Esophagus (tissue), 2 donors: ENCODE measurements around the gene RUNX3. TPM values are rescaled to one million over a fixed set of nuclear protein-coding genes. Genes with fewer than 3 reads are reported as not detected.

Experiments
- H3K27ac ChIP-seq, 2 donors: one replicate each; pipeline ENCODE4 v1.5.1; 2013; ENCODE audit warnings: low read depth in 2 of 2, mild to moderate bottlenecking in 2 of 2, inconsistent platforms in 1 of 2, low read length in 1 of 2, moderate library complexity in 1 of 2
- H3K27me3 ChIP-seq, 2 donors: one replicate each; pipeline ENCODE4 v1.6.1; 2013; ENCODE audit warnings: low read length in 2 of 2, control low read depth in 1 of 2, mild to moderate bottlenecking in 1 of 2; ENCODE audit not compliant: insufficient read depth in 2 of 2, control insufficient read depth in 1 of 2
- H3K36me3 ChIP-seq, 2 donors: one replicate each; pipeline ENCODE4 v1.6.1; 2013; ENCODE audit warnings: low read length in 1 of 2; ENCODE audit not compliant: control insufficient read depth in 2 of 2, insufficient read depth in 2 of 2
- H3K4me1 ChIP-seq, 2 donors: one replicate each; pipeline ENCODE4 v1.6.1; 2013; ENCODE audit warnings: low read length in 1 of 2; ENCODE audit not compliant: control insufficient read depth in 2 of 2, insufficient read depth in 2 of 2
- H3K4me3 ChIP-seq, 2 donors: one replicate each; pipeline ENCODE4 v1.5.1; 2013; ENCODE audit warnings: low read length in 2 of 2, mild to moderate bottlenecking in 2 of 2, low read depth in 1 of 2, moderate library complexity in 1 of 2
- H3K9me3 ChIP-seq, 2 donors: one replicate each; pipeline ENCODE4 v1.6.1; 2013; ENCODE audit warnings: mild to moderate bottlenecking in 2 of 2, low read depth in 1 of 2, low read length in 1 of 2, moderate library complexity in 1 of 2; ENCODE audit not compliant: control insufficient read depth in 2 of 2, insufficient read depth in 1 of 2
- WGBS, 2 donors: extraction: QIAGEN DNeasy Blood & Tissue Kit; methylation state at CpG; one replicate each; pipeline ENCODE4 v1.1.7; 2013; 5-methylcytosine and 5-hydroxymethylcytosine counted together
- polyA plus RNA-seq, 2 donors: library from polyadenylated mRNA; stranded (reverse); fragments of 200-250 nt; gene quantifications; one replicate each; pipeline ENCODE4 v1.2.3, GENCODE V29; 2013
- donor health status: healthy with polysubstance abuse.
- donor health status: Bipolar disorder and iron deficiency.

RUNX3 gene
- polyA plus RNA-seq, 2 donors, result 0.77 to 1.4 TPM

DNA sequence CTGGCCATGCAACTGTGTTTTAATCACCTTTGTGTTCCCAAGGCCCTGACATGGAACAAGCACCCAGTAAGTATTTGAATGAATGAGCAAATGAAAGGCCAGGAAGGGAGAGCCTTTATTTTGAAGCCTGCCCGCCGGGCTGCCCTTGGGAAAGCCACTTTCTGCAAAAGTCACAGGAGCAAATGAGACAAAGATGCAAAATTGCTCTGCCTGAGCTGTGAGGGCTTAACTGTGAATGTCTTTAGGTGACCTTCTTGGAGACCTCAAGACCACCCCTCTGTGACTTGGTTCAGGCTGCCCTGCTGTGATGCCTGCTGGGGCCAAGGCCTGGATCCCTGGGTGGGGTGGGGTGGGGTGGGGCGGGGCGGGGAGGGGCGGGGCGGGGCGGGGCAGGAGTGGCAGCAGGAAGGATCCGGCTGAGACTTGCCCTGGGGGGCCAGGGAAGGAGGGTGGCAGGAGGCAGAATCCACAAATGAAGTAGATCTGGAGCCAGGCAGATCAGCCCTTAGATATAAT is 54.0 kb downstream of the RUNX3 start:
- Histone ChIP-seq H3K27ac (no peak overlapping the region), H3K4me1 (peaks cover 2 to 4% of the 10 kb centered on the region in 2 donors), H3K4me3 (no peak overlapping the region), H3K27me3 (no peaks in the 10 kb centered on the region), H3K36me3 (no peaks in the 10 kb centered on the region), H3K9me3 (peaks cover 0 to 3% of the 10 kb centered on the region in 2 donors)
- WGBS, 2 donors, result 45 to 74% methylated on average over 3 to 8 of the region's 8 CpGs

DNA sequence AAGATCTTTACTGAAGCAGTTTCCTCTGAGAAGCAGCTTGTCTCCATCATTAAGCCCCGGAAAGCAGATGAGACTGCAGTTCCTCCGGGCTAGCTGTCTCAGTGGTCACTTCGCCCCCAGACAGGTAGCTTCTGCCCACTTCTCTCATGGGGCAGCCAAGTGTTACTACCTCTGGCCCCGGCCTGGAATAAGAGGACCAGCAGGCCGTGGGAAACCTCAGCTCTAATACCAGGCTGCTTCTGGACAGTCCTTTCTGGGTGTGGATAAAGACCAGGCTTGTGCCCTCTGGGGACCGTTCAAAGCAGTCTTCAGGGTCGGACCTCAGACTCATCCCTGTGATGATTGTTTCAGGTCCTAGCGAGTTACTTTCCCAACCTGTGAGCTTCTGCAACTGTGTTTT is 54.8 kb downstream of the RUNX3 start:
- H3K27ac ChIP-seq, result no peak overlapping the region
- 70 to 72% methylated on average over 8 of the region's 8 CpGs for WGBS, 2 donors
- H3K9me3 ChIP-seq, result peaks cover 0 to 3% of the 10 kb centered on the region in 2 donors
- no peaks in the 10 kb centered on the region for H3K36me3 ChIP-seq
- peaks cover 2 to 4% of the 10 kb centered on the region in 2 donors for H3K4me1 ChIP-seq
- no peaks in the 10 kb centered on the region for H3K27me3 ChIP-seq
- H3K4me3 ChIP-seq, result no peak overlapping the region

DNA sequence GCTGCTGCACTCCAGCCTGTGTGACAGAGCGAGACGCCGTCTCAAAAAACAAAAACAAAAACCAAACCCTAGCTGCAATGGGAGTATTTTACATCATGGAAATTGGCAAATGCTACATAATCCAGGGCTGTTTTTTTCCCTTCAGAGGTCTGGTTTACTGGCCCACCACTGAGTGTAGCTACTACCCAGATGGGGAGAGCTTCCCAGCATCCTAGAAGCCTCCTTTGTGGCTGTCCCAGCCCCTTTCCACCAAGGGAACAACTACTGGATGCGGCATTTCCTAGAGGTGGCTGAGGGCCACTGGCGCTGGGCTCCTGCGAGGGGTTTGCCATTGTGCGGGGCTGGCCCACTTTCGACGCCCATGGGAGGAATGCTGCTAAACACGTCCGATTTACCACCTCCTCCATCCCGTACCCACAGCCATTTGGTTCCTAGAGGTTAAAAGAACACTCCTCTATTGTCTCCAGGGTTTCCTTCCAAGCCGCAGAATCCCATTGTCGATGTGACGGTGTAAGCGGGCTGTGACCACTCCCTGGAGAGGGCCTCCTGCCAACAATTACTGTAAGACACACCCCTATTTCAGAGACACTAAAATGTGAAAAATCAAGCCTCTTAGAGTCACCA is 55.4 kb downstream of the RUNX3 start:
- Histone ChIP-seq H3K9me3 (peaks cover 0 to 3% of the 10 kb centered on the region in 2 donors), H3K27me3 (no peaks in the 10 kb centered on the region), H3K4me1 (peaks cover 2 to 4% of the 10 kb centered on the region in 2 donors), H3K36me3 (no peaks in the 10 kb centered on the region), H3K4me3 (no peak overlapping the region), H3K27ac (no peak overlapping the region)
- WGBS, 2 donors, result 44 to 51% methylated on average over 16 of the region's 16 CpGs

DNA sequence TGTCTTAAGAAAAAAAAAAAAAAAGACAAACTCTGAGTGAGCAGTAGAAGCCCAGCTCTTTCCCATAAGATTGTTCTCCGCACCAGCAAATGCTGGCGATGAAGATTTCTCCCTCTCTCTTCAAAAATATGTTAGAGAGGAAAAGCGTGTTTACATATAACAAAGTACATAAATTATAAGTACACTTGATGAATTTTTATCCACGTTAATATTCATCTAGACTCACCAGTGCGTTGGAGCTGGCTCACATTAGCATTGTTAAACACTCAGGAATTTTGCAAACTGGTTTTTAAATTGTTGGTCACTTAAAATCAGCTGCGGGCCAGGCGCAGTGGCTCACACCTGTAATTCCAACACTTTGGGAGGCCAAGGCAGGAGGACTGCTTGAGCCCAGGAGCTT is 56.0 kb downstream of the RUNX3 start:
- peaks cover 0 to 3% of the 10 kb centered on the region in 2 donors for H3K9me3 ChIP-seq
- H3K27me3 ChIP-seq, result no peaks in the 10 kb centered on the region
- no peaks in the 10 kb centered on the region for H3K36me3 ChIP-seq
- H3K4me3 ChIP-seq, result no peak overlapping the region
- peaks cover 2 to 4% of the 10 kb centered on the region in 2 donors for H3K4me1 ChIP-seq
- no peak overlapping the region for H3K27ac ChIP-seq
- WGBS, 2 donors, result 84 to 89% methylated on average over 7 of the region's 7 CpGs

DNA sequence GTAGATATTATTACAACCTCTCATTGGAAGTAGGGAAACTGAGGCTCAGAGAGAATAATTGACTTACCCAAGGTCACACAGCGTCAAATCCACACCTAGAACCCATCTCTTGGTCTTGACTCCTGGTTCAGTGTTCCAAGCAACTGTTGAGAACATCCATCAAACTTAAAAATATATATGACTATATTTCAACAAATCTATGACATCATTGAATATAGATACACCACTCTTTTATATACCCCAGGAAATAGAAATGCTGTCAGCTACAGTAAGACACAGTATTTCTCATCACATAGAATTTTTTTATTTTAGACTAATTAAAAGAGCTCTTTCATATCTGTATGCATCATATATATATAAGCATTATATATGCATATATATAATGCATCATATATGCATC is 56.9 kb downstream of the RUNX3 start:
- Histone ChIP-seq H3K9me3 (peaks cover 0 to 3% of the 10 kb centered on the region in 2 donors), H3K4me1 (peaks cover 2 to 4% of the 10 kb centered on the region in 2 donors), H3K27ac (no peak overlapping the region), H3K27me3 (no peaks in the 10 kb centered on the region), H3K4me3 (no peak overlapping the region), H3K36me3 (no peaks in the 10 kb centered on the region)
- 86 to 94% methylated on average over 1 of the region's 1 CpG for WGBS, 2 donors

DNA sequence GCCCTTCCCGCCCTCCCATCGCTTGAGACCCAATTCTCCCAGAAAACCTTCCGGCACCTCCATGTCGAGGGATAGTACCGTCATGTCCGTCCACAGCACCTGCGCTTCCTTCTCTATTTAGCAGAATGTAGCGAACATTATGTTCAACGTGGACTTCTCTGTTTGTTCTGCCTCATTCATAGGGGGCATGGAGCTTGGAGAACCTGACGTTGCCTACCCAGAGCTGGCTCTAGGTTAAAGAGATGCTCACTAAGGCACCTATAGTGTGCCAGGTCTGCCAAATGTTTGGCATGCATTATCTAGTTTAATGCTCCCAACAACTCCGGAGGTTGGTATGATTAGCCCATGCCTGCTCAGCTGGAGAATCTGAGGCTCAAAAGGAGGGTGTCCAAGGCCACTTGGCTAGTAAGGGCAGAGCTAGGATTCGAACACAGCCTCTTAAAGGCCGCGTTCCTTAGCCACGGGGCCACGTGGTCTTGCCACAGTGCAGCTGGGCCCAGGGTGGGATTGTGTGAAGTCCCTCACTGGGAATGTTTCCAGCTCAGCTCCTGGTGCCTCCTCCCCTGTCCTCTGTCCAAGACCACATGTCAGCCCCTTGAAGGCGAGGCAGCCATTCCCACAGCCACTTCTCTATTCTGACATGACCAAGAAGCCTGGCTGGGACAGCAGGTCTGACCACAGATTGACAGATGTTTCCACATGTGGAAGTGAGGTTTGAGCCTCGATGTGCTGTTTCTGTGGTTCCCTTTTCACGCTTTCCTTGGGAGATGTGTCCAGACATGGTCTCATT is 57.8 kb downstream of the RUNX3 start:
- H3K9me3 ChIP-seq, result peaks cover 0 to 3% of the 10 kb centered on the region in 2 donors
- H3K27me3 ChIP-seq, result no peaks in the 10 kb centered on the region
- 81 to 83% methylated on average over 19 of the region's 19 CpGs for WGBS, 2 donors

DNA sequence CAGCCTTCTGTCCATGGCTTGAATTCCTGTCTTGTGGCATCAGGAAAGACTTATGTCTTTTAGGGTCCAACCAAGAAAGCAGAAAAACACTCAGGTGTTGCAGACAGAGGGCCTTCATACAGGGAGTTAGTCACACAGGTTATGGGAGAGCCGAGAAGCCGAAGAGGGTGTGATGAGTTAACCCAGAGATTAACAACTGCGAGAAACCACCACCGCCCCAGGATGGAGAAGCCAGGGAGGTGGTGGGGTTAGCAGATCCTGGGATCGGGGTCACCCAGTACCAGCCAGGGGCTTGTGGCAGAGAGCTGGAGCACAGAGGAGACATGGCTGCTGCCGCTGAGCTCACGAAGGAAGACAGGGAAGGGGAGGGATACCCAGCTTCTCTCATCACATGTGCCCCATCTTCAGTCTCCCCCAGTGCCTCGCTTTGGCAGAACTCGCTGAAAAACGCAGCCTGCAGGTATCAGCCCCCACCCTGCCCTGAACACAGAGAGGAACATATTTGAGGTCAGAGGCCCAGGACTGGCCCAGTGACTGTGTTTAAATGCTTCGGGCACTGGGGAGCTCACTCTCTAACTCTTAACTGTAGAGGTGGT is 58.7 kb downstream of the RUNX3 start:
- whole genome bisulfite sequencing, 2 donors, result 90 to 91% methylated on average over 11 of the region's 11 CpGs
- H3K9me3 ChIP-seq, result peaks cover 0 to 3% of the 10 kb centered on the region in 2 donors
- no peak overlapping the region for H3K27ac ChIP-seq
- H3K4me1 ChIP-seq, result peaks cover 2 to 4% of the 10 kb centered on the region in 2 donors
- no peak overlapping the region for H3K4me3 ChIP-seq
- H3K27me3 ChIP-seq, result no peaks in the 10 kb centered on the region
- no peaks in the 10 kb centered on the region for H3K36me3 ChIP-seq

More for the DNA sequence above, 57.8 kb downstream of the RUNX3 start:
- Histone ChIP-seq H3K36me3 (no peaks in the 10 kb centered on the region), H3K27ac (no peak overlapping the region), H3K4me1 (peaks cover 2 to 4% of the 10 kb centered on the region in 2 donors), H3K4me3 (no peak overlapping the region)

DNA sequence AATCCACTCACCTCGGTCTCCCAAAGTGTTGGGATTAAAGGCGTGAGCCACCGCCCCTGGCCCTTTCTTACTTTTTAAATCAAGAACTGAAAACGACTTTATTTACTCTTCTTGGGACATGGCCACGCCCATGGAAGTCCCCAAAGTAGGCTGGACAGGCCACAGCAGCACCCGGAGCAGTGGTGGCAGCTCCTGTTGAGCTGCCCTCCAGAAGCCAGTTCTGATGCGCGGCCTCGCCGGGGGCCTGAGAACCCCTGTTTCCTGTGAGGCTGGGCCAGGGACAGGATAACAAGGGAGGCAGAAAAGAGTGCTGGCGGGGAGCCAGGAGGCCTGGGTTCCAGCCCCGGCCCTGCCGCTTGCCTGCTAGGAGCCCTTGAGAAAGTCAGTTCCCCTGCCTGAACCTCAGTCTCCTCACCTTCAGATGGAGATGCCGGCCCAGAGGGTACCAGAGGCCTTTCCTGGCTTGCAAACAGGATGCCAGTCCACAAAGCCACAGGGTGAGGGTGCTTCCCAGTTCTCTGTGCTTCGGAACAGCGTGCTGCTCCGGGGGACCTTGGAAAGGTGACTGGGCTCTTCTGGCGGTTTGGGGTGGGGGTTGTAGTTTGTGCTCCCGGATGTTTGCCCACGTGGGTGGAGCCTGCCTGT is 59.4 kb downstream of the RUNX3 start:
- Histone ChIP-seq H3K9me3 (no peaks in the 10 kb centered on the region), H3K4me3 (no peak overlapping the region), H3K27ac (no peak overlapping the region), H3K27me3 (no peaks in the 10 kb centered on the region), H3K36me3 (no peaks in the 10 kb centered on the region), H3K4me1 (peaks cover 2 to 4% of the 10 kb centered on the region in 2 donors)
- 55 to 60% methylated on average over 20 of the region's 20 CpGs for WGBS, 2 donors
